ENCODE measurements around the gene PTPN11.

The PTPN11 gene

DNA sequence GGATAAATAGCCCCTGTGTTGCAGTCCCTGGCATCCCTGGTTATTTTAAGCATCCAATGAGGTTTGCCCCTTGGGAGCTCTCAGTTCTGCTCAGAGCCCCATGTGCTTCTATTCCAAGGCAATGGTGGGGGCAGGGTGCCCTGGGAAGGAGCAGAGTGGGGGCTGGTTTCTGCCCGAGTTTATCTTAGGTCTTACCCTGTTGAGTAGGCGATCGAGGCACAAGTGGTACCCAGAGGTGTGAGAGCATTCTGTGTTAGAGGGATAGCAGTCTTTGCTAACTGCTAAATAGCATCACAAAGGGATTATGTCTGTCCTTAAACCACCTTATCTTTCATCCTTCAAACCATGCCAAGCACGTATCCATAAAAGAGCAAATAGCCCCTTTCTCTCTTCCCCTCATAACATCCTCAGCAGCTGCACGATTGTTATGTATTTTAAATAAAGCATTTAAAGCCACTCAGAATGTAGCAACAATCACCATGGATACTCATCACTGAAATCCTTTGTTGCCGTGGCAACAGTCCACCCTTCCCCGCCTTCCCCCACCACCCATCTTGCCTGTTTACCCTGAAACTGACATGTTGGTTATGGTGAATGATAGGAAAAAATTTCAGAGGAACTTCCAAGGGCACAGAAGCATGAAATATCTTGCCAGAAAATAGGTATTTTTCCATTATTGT, 139.3 kb downstream of the PTPN11 start:
- H3K4me3 ChIP-seq (replicated peaks; ENCODE audit: low read depth, low read length) = no peak overlapping the region
- no peaks in the 10 kb centered on the region for H3K27me3 ChIP-seq (replicated peaks; ENCODE audit: control insufficient read depth, insufficient read depth, low read length)
- TF ChIP-seq CTCF (IDR thresholded peaks at IDR 0.05; ENCODE audit: insufficient read depth, low read length, poor library complexity, severe bottlenecking) = no peak
- no peak for DNase-seq (ENCODE audit: extremely low read depth, insufficient read length)
- no peaks in the 10 kb centered on the region for H3K36me3 ChIP-seq (ENCODE audit: control insufficient read depth, insufficient read depth, low read length)
